Activated T-cell treated with anti-CD3 and anti-CD28 coated beads for 1 hour (primary cell): Measurements from ENCODE around the gene C1GALT1C1L.
A peak's percentile ranks its signal among the peaks of the same experiment; 100 is the strongest.
"Not testable (repeated sequence)": the region's sequence is repeated elsewhere in the genome, so short reads cannot be mapped to it uniquely, and the experiment has no call there.

ENCODE experiments used
- DNase-seq: peaks from one replicate; pipeline ENCODE4 v3.0.0-alpha.2; 2020; ENCODE audit warnings: low read depth

C1GALT1C1L gene

GRCh38 chr2:43676322-43677050 lies at the start of gene C1GALT1C1L:
TSS of gene C1GALT1C1L (minus strand) at chr2:43676429. CDS start at chr2:43676322, 107 bp downstream.
- DNase-seq, result peak; percentile 11

- DNase-seq, result no peak
These were observed 49.5 kb upstream of the C1GALT1C1L start for GRCh38 chr2:43725711-43726246.

- DNase-seq, result no peak
These were observed 48.7 kb upstream of the C1GALT1C1L start for GRCh38 chr2:43724728-43725526.

- no peak for DNase-seq
These were observed 42.4 kb upstream of the C1GALT1C1L start for GRCh38 chr2:43718530-43719124.

- DNase-seq, result no peak
These were observed 41.1 kb upstream of the C1GALT1C1L start for GRCh38 chr2:43717322-43717721.

GRCh38 chr2:43715300-43716098 lies 39.3 kb upstream of the C1GALT1C1L start:
- DNase-seq, result no peak

GRCh38 chr2:43714164-43714563 lies 37.9 kb upstream of the C1GALT1C1L start:
- no peak for DNase-seq

- no peak for DNase-seq
These were observed 34.6 kb upstream of the C1GALT1C1L start for GRCh38 chr2:43710866-43711265.

- no peak for DNase-seq
These were observed 32.7 kb upstream of the C1GALT1C1L start for GRCh38 chr2:43708891-43709290.

- no peak for DNase-seq
These were observed 31.9 kb upstream of the C1GALT1C1L start for GRCh38 chr2:43708178-43708577.

GRCh38 chr2:43707255-43708015 lies 31.2 kb upstream of the C1GALT1C1L start:
- DNase-seq, result no peak

GRCh38 chr2:43701111-43701510 lies 24.9 kb upstream of the C1GALT1C1L start:
- no peak for DNase-seq

- DNase-seq, result no peak
These were observed 23.5 kb upstream of the C1GALT1C1L start for GRCh38 chr2:43699761-43700160.

GRCh38 chr2:43698140-43698539 lies 21.9 kb upstream of the C1GALT1C1L start:
- not testable (repeated sequence) for DNase-seq

GRCh38 chr2:43692428-43692994 lies 16.3 kb upstream of the C1GALT1C1L start:
- no peak for DNase-seq

GRCh38 chr2:43689999-43690398 lies 13.8 kb upstream of the C1GALT1C1L start:
- DNase-seq, result no peak

- no peak for DNase-seq
These were observed 9.1 kb upstream of the C1GALT1C1L start for GRCh38 chr2:43685357-43685756.

GRCh38 chr2:43677783-43678182 lies 1.6 kb upstream of the C1GALT1C1L start:
- DNase-seq, result not testable (repeated sequence)

GRCh38 chr2:43675646-43676321 lies 445 bp downstream of the C1GALT1C1L start:
- DNase-seq, result no peak

- DNase-seq, result no peak
These were observed 19.0 kb downstream of the C1GALT1C1L start for GRCh38 chr2:43657241-43657640.
